Neural cell (in vitro differentiated cells): Measurements from ENCODE around the gene MISP. TPM values are rescaled to one million over a fixed set of nuclear protein-coding genes. Genes with fewer than 3 reads are reported as not detected.

Experiments used
- H2AFZ ChIP-seq: fragments of 200-600, 300-800 bp; sonication (generic), shearing (Covaris generic); 2 replicates; pipeline ENCODE4 v1.6.0; 2014; ENCODE audit warnings: low read depth, mild to moderate bottlenecking, antibody characterized with exemption, low read length, moderate library complexity
- H3F3A ChIP-seq: fragments of 200-600 bp; shearing (Covaris generic); 2 replicates; pipeline ENCODE4 v1.6.1; 2016; ENCODE audit warnings: mild to moderate bottlenecking, moderate library complexity, mixed read lengths, antibody characterized with exemption, low read length; ENCODE audit not compliant: insufficient read depth, poor library complexity, severe bottlenecking
- H3K27ac ChIP-seq: fragments of 200-600, 300-800 bp; sonication (generic), shearing (Covaris generic); 2 replicates; pipeline ENCODE4 v1.5.1; 2014; ENCODE audit warnings: mild to moderate bottlenecking, low read length, moderate library complexity
- H3K27me3 ChIP-seq: fragments of 300-800, 200-600 bp; sonication (generic), shearing (Covaris generic); 2 replicates; pipeline ENCODE4 v1.6.0; 2014; ENCODE audit warnings: mild to moderate bottlenecking, low read depth, low read length, moderate library complexity; ENCODE audit not compliant: insufficient read depth
- H3K36me3 ChIP-seq: fragments of 300-800, 200-600 bp; sonication (generic), shearing (Covaris generic); 2 replicates; pipeline ENCODE4 v1.5.1; 2014; ENCODE audit warnings: mild to moderate bottlenecking, antibody characterized with exemption, low read length, moderate library complexity; ENCODE audit not compliant: insufficient read depth
- H3K4me2 ChIP-seq: fragments of 300-800, 200-600 bp; sonication (generic), shearing (Covaris generic); 2 replicates; pipeline ENCODE4 v1.6.0; 2014; ENCODE audit warnings: mild to moderate bottlenecking, low read length
- H3K4me3 ChIP-seq: fragments of 300-800, 200-600 bp; sonication (generic), shearing (Covaris generic); 2 replicates; pipeline ENCODE4 v1.5.1; 2014; ENCODE audit warnings: mild to moderate bottlenecking, low read length, moderate library complexity
- H3K79me2 ChIP-seq: fragments of 200-600 bp; shearing (Covaris generic); replicated peaks from 2 replicates; pipeline ENCODE4 v1.6.0; 2014; ENCODE audit warnings: mild to moderate bottlenecking, low read length, moderate library complexity; ENCODE audit not compliant: insufficient read depth
- H3K9ac ChIP-seq: fragments of 300-800, 200-600 bp; sonication (generic), shearing (Covaris generic); 2 replicates; pipeline ENCODE4 v1.6.1; 2016; ENCODE audit warnings: mild to moderate bottlenecking, low read length, mixed read lengths
- H3K9me2 ChIP-seq: fragments of 200-600 bp; shearing (Covaris generic); 2 replicates; pipeline ENCODE4 v1.6.1; 2016; ENCODE audit warnings: mild to moderate bottlenecking, low read length, mixed read lengths; ENCODE audit not compliant: insufficient read depth
- H3K9me3 ChIP-seq: fragments of 200-600, 300-800 bp; sonication (generic), shearing (Covaris generic); 2 replicates; pipeline ENCODE4 v1.6.1; 2016; ENCODE audit warnings: mild to moderate bottlenecking, mixed run types, low read length, moderate library complexity, mixed read lengths
- H4K20me1 ChIP-seq: fragments of 200-600 bp; shearing (Covaris generic); 2 replicates; pipeline ENCODE4 v1.6.1; 2016; ENCODE audit warnings: mild to moderate bottlenecking, mixed run types; ENCODE audit not compliant: insufficient read depth
- EP300 ChIP-seq: fragments of 450-650 bp; conservative IDR thresholded peaks from 2 replicates; pipeline ENCODE4 v1.6.1; 2014; ENCODE audit warnings: antibody characterized with exemption, mild to moderate bottlenecking, moderate library complexity; ENCODE audit not compliant: poor library complexity, severe bottlenecking
- EZH2 ChIP-seq: fragments of 200-600, 300-800 bp; shearing (Covaris generic), sonication (generic); IDR thresholded peaks from 2 replicates; pipeline ENCODE4 v1.6.1; 2014; ENCODE audit warnings: antibody characterized with exemption, low read length, borderline replicate concordance, mild to moderate bottlenecking; ENCODE audit not compliant: insufficient read depth, poor library complexity, severe bottlenecking
- MXI1 ChIP-seq: fragments of 450-650 bp; conservative IDR thresholded peaks from 2 replicates; pipeline ENCODE4 v1.6.1; 2014; ENCODE audit warnings: antibody characterized with exemption, mild to moderate bottlenecking; ENCODE audit not compliant: poor library complexity, severe bottlenecking
- POLR2AphosphoS5 ChIP-seq: IDR thresholded peaks from 2 replicates; pipeline ENCODE4 v1.6.1; 2012
- RAD21 ChIP-seq: fragments of 450-650 bp; conservative IDR thresholded peaks from 2 replicates; pipeline ENCODE4 v1.6.1; 2014; ENCODE audit warnings: antibody characterized with exemption, mild to moderate bottlenecking, moderate library complexity
- SMC3 ChIP-seq: fragments of 450-650 bp; conservative IDR thresholded peaks from 2 replicates; pipeline ENCODE4 v1.6.1; 2014; ENCODE audit warnings: antibody characterized with exemption, mild to moderate bottlenecking, moderate library complexity; ENCODE audit not compliant: poor library complexity
- TAF1 ChIP-seq: IDR thresholded peaks from 2 replicates; pipeline ENCODE4 v1.6.1; 2012; ENCODE audit warnings: low read depth
- polyA plus RNA-seq: library from polyadenylated mRNA; depleted of rRNA; stranded (reverse); fragments of >200 nt; gene quantifications from 2 replicates; pipeline ENCODE4 v1.2.3, GENCODE V29; 2014
- TF ChIP-seq, protein P1 (sequence below): fragments of 450-650 bp; IDR thresholded peaks from 2 replicates; pipeline ENCODE4 v1.5.1; 2014; ENCODE audit warnings: antibody characterized with exemption, mild to moderate bottlenecking, moderate library complexity; ENCODE audit not compliant: poor library complexity, severe bottlenecking
- TF ChIP-seq, protein P2 (sequence below): IDR thresholded peaks from 2 replicates; pipeline ENCODE4 v1.6.1; 2012; ENCODE audit warnings: borderline replicate concordance

Gene MISP
- polyA plus RNA-seq, 1 donor from 2014 or later: 0.98 TPM

DNA sequence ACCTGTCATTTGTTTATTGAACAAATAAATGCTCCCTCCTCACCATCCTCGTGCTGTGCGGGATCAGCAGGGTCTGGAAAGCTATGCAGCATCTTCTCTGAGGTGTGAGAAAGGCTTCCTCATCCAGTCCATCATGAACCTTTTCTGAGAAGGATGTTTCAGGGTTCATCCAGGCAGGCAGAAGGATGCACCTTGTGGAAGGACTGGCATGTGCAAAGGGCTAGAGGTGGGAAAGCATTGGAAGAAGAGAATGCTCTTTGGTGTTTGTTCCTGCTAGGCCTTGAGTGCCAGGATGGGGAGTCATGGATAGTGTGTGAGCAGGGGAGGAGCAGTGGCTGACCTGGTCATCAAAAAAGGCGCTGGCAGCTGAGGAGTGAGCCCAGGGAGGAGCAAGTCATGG, 35.6 kb upstream of the MISP start:
- H3K9ac ChIP-seq: no peak overlapping the region
- TF ChIP-seq POLR2AphosphoS5 (no peak), EZH2 (no peak), RAD21 (no peak), SMC3 (no peak), TAF1 (no peak), EP300 (no peak), MXI1 (no peak)
- TF ChIP-seq, protein P1, sequence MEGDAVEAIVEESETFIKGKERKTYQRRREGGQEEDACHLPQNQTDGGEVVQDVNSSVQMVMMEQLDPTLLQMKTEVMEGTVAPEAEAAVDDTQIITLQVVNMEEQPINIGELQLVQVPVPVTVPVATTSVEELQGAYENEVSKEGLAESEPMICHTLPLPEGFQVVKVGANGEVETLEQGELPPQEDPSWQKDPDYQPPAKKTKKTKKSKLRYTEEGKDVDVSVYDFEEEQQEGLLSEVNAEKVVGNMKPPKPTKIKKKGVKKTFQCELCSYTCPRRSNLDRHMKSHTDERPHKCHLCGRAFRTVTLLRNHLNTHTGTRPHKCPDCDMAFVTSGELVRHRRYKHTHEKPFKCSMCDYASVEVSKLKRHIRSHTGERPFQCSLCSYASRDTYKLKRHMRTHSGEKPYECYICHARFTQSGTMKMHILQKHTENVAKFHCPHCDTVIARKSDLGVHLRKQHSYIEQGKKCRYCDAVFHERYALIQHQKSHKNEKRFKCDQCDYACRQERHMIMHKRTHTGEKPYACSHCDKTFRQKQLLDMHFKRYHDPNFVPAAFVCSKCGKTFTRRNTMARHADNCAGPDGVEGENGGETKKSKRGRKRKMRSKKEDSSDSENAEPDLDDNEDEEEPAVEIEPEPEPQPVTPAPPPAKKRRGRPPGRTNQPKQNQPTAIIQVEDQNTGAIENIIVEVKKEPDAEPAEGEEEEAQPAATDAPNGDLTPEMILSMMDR: no peak
- TF ChIP-seq, protein P2, sequence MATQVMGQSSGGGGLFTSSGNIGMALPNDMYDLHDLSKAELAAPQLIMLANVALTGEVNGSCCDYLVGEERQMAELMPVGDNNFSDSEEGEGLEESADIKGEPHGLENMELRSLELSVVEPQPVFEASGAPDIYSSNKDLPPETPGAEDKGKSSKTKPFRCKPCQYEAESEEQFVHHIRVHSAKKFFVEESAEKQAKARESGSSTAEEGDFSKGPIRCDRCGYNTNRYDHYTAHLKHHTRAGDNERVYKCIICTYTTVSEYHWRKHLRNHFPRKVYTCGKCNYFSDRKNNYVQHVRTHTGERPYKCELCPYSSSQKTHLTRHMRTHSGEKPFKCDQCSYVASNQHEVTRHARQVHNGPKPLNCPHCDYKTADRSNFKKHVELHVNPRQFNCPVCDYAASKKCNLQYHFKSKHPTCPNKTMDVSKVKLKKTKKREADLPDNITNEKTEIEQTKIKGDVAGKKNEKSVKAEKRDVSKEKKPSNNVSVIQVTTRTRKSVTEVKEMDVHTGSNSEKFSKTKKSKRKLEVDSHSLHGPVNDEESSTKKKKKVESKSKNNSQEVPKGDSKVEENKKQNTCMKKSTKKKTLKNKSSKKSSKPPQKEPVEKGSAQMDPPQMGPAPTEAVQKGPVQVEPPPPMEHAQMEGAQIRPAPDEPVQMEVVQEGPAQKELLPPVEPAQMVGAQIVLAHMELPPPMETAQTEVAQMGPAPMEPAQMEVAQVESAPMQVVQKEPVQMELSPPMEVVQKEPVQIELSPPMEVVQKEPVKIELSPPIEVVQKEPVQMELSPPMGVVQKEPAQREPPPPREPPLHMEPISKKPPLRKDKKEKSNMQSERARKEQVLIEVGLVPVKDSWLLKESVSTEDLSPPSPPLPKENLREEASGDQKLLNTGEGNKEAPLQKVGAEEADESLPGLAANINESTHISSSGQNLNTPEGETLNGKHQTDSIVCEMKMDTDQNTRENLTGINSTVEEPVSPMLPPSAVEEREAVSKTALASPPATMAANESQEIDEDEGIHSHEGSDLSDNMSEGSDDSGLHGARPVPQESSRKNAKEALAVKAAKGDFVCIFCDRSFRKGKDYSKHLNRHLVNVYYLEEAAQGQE: no peak
- H3K27ac ChIP-seq: no peak overlapping the region
- no peak overlapping the region for H3K4me2 ChIP-seq
- H3K27me3 ChIP-seq: no peaks in the 10 kb centered on the region
- H4K20me1 ChIP-seq: no peaks in the 10 kb centered on the region
- H3K9me2 ChIP-seq: no peaks in the 10 kb centered on the region
- no peak overlapping the region for H3K4me3 ChIP-seq
- H3K36me3 ChIP-seq: no peaks in the 10 kb centered on the region
- no peaks in the 10 kb centered on the region for H3F3A ChIP-seq
- peaks cover 73% of the 10 kb centered on the region for H3K79me2 ChIP-seq
- no peaks in the 10 kb centered on the region for H3K9me3 ChIP-seq
- no peak overlapping the region for H2AFZ ChIP-seq

DNA sequence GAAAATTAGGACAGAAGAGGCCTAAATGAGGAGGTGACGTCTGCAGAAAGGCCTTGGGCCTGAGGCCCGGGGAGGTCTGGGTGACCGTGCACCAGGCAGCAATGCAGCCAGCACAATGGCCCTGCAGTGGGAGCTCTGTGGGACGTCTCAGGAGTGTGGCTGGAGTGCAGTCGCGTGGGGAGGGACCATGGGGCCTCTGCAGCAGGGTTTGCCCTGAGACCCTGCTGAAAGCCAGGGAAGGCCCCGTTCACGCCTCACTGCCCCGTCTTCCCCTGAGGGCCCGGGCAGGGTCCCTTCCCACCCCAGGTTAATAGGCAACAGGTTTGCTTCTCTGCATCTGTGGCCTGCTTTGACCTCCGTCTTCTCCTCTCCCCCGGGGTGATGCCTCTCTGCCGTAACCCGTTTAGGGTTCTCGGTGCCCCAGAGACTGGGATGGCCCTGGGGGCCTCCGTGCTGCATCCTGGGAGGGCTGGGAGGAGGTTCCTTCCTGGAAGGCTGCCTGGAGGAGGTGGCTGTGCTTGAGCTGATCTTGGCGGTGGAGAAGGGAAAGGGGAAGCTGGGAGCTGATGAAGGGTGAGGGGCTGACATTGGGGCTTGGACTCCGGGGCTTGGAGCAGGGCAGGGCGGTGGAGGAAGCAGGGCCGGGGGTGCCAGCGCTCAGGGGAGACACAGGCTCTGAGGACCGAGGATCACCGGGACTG, 32.5 kb upstream of the MISP start:
- Histone ChIP-seq H3K79me2 (peaks cover 66% of the 10 kb centered on the region), H3K36me3 (no peaks in the 10 kb centered on the region), H3K4me3 (no peak overlapping the region), H3K27ac (no peak overlapping the region), H3K4me2 (no peak overlapping the region), H3F3A (no peaks in the 10 kb centered on the region), H3K9me2 (no peaks in the 10 kb centered on the region), H3K9me3 (no peaks in the 10 kb centered on the region), H2AFZ (no peak overlapping the region), H3K27me3 (no peaks in the 10 kb centered on the region), H4K20me1 (no peaks in the 10 kb centered on the region), H3K9ac (no peak overlapping the region)
- TF ChIP-seq POLR2AphosphoS5: no peak
- TF ChIP-seq EZH2: no peak
- no peak for TF ChIP-seq RAD21
- TF ChIP-seq TAF1: no peak
- TF ChIP-seq, protein P2: no peak
- no peak for TF ChIP-seq EP300
- TF ChIP-seq MXI1: no peak
- TF ChIP-seq, protein P1: no peak
- no peak for TF ChIP-seq SMC3
